Measurements from ENCODE around the gene SUFU. TPM values are rescaled to one million over a fixed set of nuclear protein-coding genes. Genes with fewer than 3 reads are reported as not detected.

The SUFU gene
- total RNA-seq, 1 donor from 2014 or later: 11.5 TPM

DNA sequence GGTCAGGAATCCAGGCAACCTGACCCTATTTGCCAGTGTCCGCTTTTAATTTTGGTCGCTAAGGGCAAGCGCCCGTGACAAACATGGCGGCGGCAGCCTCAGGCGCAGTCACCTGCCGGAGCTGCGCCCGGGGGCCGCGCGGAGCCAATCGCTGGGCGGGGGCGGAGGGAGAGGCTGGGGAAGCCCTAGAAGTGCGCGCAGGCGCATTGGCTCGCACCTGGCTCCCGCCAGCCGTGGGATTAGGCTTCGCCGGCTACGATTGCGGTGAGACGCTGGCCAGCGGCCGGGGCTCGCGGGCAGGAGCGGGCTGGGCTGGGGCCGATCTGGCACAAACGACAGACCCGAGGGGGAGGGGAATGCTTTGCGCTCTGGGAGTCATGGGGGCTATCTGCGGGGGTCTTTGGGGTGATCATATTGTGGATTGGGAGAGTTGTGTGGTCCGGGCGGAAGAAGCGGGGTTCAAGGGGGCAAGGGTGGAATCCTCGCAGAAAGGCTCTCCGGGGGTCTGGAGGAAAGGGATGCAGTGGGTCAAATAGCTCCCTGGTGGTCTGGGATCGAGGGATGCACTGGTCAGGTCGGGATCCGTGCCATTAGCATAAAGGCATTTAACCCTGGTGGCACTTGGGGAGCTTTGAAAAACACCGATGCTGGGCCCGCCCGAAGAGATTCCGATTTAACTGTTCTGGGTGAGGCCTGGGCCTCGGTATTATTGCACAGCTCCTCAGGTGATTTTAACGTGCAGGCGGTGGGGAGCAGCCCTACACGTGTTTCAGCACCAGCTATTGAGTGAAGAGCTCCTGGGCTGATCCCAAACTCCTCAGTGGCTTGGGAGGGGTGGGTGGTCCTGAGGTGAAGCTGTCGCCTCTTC, 42.4 kb upstream of the SUFU start:
- DNase-seq (ENCODE audit: low spot score): peak; percentile 99
- H3K36me3 ChIP-seq: no peaks in the 10 kb centered on the region
- Mint-ChIP-seq H3K36me3 (peaks cover 1% of the 10 kb centered on the region), H3K4me3 (peak overlapping the region; percentile 92), H3K27ac (no peak overlapping the region), H3K27me3 (ENCODE audit: insufficient read depth, low read depth) (peaks cover 10% of the 10 kb centered on the region), H3K4me1 (peaks cover 30% of the 10 kb centered on the region), H3K9me3 (no peaks in the 10 kb centered on the region)
- TF ChIP-seq CTCF (IDR thresholded peaks at IDR 0.05): no peak
- TF ChIP-seq EZH2phosphoT487 (IDR thresholded peaks at IDR 0.05): peak; percentile 23
- peak; percentile 30 for TF ChIP-seq EZH2 (IDR thresholded peaks at IDR 0.05)
- H3K4me3 ChIP-seq: peak overlapping the region; percentile 49
- H3F3A ChIP-seq (ENCODE audit: low read depth): peaks cover 25% of the 10 kb centered on the region
- H3K27me3 ChIP-seq: peaks cover 31% of the 10 kb centered on the region
- peak overlapping the region; percentile 94 for H2AFZ ChIP-seq (replicated peaks)
- no peak overlapping the region for H3K27ac ChIP-seq
- H3K79me2 ChIP-seq (ENCODE audit: low read depth): no peaks in the 10 kb centered on the region
- peak overlapping the region; percentile 88 for H3K4me2 ChIP-seq
- peaks cover 9% of the 10 kb centered on the region for H4K20me1 ChIP-seq (ENCODE audit: low read depth)
- H3K4me1 ChIP-seq: peaks cover 17% of the 10 kb centered on the region
- no peak overlapping the region for H3K9ac ChIP-seq
- H3K9me3 ChIP-seq (ENCODE audit: low read depth): no peaks in the 10 kb centered on the region

DNA sequence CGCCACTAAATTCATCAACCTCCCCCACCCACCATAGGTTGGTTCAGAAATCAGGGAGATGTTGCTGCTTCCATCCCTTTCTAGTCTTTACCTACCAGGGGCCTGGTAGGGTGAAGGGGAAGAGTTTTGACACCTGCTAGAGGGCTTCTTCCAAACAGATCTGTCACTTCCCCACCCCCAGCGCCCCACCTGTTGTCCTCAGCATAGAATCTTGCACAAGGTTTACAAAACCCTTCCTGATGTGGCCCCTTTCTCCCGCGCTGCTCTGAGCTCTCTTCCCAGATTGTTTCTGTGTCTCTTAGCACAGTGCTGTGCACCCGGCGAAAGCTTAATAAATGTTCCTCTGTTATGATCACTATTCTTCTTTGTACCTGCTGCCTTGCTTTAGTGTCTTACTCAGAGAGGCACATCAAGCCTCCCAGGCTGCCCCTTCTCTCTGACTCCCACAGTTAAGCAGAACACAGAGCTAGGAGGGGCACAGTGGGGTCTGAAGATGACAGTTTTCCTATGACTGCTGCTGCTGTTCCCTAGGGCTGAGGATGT, 41.2 kb upstream of the SUFU start:
- peak overlapping the region; percentile 6 for H3K4me3 ChIP-seq
- no peak overlapping the region for H3K9ac ChIP-seq
- H3K79me2 ChIP-seq (ENCODE audit: low read depth): no peaks in the 10 kb centered on the region
- H3K9me3 ChIP-seq (ENCODE audit: low read depth): no peaks in the 10 kb centered on the region
- no peak overlapping the region for H2AFZ ChIP-seq (replicated peaks)
- Mint-ChIP-seq H3K27ac (no peak overlapping the region), H3K4me1 (peaks cover 30% of the 10 kb centered on the region), H3K27me3 (ENCODE audit: insufficient read depth, low read depth) (peaks cover 10% of the 10 kb centered on the region), H3K36me3 (peaks cover 1% of the 10 kb centered on the region), H3K4me3 (peak overlapping the region; percentile 92), H3K9me3 (no peaks in the 10 kb centered on the region)
- TF ChIP-seq EZH2phosphoT487 (IDR thresholded peaks at IDR 0.05) (no peak), EZH2 (IDR thresholded peaks at IDR 0.05) (no peak), CTCF (IDR thresholded peaks at IDR 0.05) (no peak)
- H3K4me2 ChIP-seq: peak overlapping the region; percentile 88
- H3K27ac ChIP-seq: no peak overlapping the region
- H4K20me1 ChIP-seq (ENCODE audit: low read depth): peaks cover 9% of the 10 kb centered on the region
- peaks cover 17% of the 10 kb centered on the region for H3K4me1 ChIP-seq
- no peaks in the 10 kb centered on the region for H3K36me3 ChIP-seq
- peaks cover 31% of the 10 kb centered on the region for H3K27me3 ChIP-seq
- H3F3A ChIP-seq (ENCODE audit: low read depth): peaks cover 25% of the 10 kb centered on the region
- no peak for DNase-seq (ENCODE audit: low spot score)

- Histone ChIP-seq H4K20me1 (ENCODE audit: low read depth) (peaks cover 9% of the 10 kb centered on the region), H3K4me2 (no peak overlapping the region), H3K9me3 (ENCODE audit: low read depth) (no peaks in the 10 kb centered on the region), H3K27ac (no peak overlapping the region), H3K36me3 (no peaks in the 10 kb centered on the region), H3K4me1 (peaks cover 17% of the 10 kb centered on the region), H2AFZ (replicated peaks) (no peak overlapping the region), H3K27me3 (peaks cover 31% of the 10 kb centered on the region), H3K4me3 (no peak overlapping the region), H3F3A (ENCODE audit: low read depth) (peaks cover 25% of the 10 kb centered on the region), H3K9ac (no peak overlapping the region), H3K79me2 (ENCODE audit: low read depth) (no peaks in the 10 kb centered on the region)
- TF ChIP-seq EZH2 (IDR thresholded peaks at IDR 0.05) (no peak), CTCF (IDR thresholded peaks at IDR 0.05) (no peak), EZH2phosphoT487 (IDR thresholded peaks at IDR 0.05) (no peak)
- Mint-ChIP-seq H3K4me1 (peaks cover 30% of the 10 kb centered on the region), H3K27me3 (ENCODE audit: insufficient read depth, low read depth) (peaks cover 9% of the 10 kb centered on the region), H3K27ac (no peak overlapping the region), H3K9me3 (no peaks in the 10 kb centered on the region), H3K4me3 (peak overlapping the region; percentile 92), H3K36me3 (peaks cover 1% of the 10 kb centered on the region)
- DNase-seq (ENCODE audit: low spot score): no peak
These were observed 39.8 kb upstream of the SUFU start for GRCh38 chr10:102463983-102464382.
